Thyroid gland (tissue), 4 donors: ENCODE data around the gene TCP1.

Experiments
- CTCF ChIP-seq, 6 experiments: fragments of 200-600 bp in 3 of 6; fragments of 450-650 bp in 3 of 6; sonication (generic) in 3 of 6; IDR thresholded peaks; one replicate each; pipeline ENCODE4 v1.5.1; 2016 to 2019; ENCODE audit warnings: antibody characterized with exemption in 6 of 6, mild to moderate bottlenecking in 2 of 6, inconsistent platforms in 1 of 6, moderate library complexity in 1 of 6
- POLR2A ChIP-seq, 2 donors: fragments of 450-650 bp; IDR thresholded peaks; one replicate each; pipeline ENCODE4 v1.6.1; 2017; ENCODE audit warnings: antibody characterized with exemption in 2 of 2, mild to moderate bottlenecking in 2 of 2, moderate library complexity in 1 of 2

DNA sequence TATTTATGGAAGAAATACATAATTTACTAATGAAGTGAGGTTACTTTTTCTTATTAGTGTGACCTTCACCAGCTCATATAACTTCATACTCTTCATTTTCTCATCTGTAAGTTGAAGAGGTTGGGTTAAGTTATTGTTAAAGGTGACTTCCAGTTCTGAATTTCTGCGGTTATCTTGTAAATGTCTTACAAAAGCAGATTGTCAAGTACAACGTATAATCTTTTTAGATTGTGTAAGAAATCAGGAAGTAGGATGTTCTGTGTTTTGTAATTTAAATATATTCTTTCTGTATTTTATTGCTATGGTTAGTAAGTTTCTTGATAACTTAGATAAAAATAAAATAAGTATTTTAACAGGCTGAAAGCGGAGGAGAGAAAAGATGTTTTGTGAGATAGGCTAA is 50.1 kb downstream of the TCP1 start:
- TF ChIP-seq CTCF (IDR thresholded peaks at IDR 0.05) (no peak), POLR2A (IDR thresholded peaks at IDR 0.05) (no peak)
